HG03108 (cell line): ENCODE data around the gene GPA33.

Experiments
- ATAC-seq: cut with Tn5 transposase; IDR thresholded peaks from one replicate; pipeline ENCODE4 v1.9.1; 2021; ENCODE audit warnings: moderate library complexity; ENCODE audit not compliant: unreplicated experiment

The GPA33 gene

GRCh38 chr1:167088746-167089417 is 1.3 kb downstream of the GPA33 start:
- ATAC-seq, result no peak

DNA sequence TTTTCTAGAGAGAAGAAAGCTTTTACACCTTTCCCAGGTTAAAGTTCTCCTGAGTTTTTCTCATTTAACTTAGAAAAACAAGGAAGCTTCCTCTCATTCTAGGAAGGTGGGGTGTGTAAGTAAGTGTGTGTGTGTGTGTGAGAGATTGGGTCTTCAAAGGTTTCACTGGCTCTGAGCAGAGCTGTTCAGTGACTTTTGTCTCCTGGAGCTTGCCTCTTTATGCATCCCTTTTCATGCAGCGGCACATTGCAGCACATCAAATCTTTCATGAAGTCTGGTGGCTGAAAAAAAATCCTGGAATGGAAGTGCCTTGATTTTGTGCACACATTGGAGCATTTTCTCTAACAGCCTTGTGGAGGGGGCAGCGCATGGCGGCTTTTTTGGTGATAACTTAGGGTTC is 3.4 kb downstream of the GPA33 start:
- ATAC-seq, result no peak

GRCh38 chr1:167086033-167086432 is 4.1 kb downstream of the GPA33 start:
- no peak for ATAC-seq

- no peak for ATAC-seq
Measured at GRCh38 chr1:167084757-167085156, 5.4 kb downstream of the GPA33 start.

DNA sequence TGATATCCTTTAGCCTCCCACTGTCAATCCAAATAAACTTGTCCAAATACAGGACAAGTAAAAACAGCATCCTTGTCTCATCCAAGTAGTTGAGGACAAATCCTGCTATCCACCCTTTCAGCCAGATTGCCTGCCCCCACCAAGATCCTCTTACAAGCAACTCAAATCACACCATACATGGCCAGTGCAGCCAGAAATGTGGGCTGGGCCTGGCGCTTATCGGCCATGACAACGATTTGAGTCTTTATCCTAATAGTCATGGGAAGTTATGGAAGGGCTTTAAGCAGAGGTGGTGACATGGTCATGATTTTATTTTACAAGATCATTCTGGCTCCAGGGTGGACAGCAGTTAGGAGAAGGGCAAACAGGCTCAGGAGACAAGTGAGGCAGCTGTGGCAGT is 6.3 kb downstream of the GPA33 start:
- no peak for ATAC-seq

DNA sequence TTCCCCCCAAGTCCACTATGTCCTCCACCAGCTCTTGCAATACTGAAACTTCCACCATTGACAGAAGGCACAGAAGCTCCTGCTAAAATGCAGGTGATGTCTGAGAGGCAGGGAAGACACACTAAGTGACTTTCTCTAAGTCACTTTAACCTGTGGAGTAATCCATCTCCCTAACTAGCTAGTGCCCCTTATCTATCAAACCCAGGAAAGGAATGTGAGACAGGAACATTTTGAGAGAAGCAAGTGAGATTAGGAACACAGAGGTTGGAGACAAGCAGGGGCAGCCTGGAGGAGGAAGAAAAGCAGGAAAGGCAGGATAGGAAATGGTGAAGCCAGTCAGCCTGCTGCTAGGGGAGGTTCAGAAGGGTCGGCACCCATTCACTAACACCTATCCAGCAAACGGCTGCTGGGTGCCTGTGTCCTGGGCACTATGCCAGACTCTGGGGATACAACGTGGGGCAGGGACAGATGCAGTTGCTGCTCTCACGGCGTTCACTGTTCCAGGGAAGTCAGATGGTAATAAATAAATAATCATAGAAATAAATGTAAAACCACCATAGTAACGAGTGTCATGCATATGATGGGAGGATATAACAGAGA is 7.0 kb downstream of the GPA33 start:
- no peak for ATAC-seq

- no peak for ATAC-seq
Measured at GRCh38 chr1:167082511-167083027, 7.6 kb downstream of the GPA33 start.

DNA sequence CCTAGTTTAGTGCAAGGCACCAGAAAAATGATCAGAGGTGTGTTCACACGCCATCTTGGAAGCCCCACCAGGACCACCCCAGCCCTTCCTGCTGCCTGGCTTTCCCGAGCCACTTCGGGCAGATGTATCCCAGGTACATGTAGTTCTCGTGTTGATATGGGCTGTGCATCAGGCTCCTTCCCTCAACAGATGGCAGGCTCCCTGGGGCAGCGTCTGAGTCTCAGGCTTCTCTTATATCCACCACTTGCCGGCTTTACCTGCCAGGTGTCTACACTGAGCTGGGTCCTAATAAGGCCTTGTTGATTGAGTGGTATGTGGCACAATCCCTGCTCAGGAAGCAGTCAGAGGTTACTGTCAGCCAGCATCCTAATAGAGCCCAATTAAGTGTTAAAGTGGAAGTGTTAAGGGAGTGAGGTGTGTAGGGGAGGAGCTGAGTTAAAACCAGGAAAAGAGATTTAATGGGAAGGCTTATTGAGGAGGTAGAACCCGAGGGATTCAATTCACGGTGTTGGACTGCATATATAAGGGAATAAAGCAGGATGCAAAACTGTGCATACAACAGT is 8.5 kb downstream of the GPA33 start:
- ATAC-seq, result no peak

DNA sequence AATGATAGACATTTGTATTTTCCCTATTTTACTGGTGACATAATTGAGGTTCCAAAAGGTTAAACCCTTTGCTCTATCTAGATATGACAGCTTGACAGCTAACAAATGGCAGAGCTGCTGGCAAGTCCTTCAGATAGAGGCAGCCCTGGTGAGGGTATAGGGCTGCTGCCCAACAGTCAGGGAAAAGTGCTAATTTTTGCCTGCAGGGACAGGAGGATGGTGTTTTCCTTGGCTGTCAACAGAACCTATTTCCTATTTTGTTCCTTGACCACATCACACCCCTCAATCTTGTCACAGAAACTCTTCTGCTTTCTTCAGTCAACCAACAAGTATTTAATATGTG is 12.3 kb downstream of the GPA33 start:
- ATAC-seq, result no peak

DNA sequence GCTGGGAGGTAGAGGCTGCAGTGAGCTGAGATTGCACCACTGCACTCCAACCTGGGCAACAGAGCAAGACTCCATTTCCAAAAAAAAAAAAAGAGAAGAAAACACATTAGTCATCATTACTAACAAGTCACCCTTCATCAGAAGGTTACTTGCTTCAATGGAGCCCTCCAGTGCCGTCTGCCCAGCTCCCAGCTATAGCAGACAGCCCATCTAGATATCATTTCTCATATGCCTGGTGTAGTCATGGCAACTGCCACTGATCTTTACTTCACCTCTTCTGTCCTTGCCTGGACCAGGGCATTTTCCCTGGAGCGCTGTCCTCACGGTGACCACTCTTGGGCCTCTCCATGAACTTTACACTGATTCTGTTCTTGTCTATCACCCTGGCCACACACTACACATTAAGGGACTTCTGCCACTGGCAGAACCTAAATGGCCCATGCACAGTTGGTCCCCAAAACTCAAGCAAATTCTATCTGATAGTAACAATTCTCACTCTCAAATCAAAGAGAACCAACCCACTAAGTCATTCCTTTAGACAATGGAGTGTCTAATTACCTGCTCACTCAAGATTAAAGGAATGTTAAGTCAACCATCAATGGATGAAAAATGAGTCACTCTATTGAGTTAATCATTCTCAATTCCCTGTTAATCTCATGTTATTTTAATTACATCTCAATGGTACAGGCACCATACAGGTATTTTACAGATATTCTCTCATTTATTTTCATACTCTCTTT is 12.9 kb downstream of the GPA33 start:
- ATAC-seq, result no peak

DNA sequence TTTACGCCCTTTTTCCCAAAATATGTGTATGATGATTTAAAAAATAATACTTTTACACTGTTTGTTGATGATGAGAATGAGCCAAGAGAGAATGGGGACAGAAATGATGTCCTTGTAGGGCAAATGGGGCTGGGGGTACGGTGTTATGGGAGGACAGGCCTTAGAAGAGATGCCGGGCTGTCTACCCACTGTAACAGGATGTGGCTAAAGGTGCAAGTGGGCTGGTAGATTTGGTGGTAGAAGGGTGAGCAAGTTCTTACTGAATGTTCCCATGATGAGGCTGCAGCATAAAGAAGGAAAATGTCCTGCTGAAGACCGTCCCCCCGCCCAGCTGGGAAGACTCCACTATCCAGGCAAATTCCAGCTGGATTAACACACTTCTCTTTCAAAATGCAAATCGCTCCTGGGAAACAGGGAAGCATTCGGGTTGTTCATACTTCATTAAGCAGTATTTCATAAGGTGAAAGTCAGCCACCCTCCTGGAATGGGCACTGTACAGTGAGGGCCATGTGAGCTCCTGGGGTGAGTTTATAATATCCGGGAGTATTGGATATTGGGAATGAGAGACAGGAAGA is 14.0 kb downstream of the GPA33 start:
- ATAC-seq, result no peak

- ATAC-seq, result no peak
Measured at GRCh38 chr1:167071286-167071685, 18.9 kb downstream of the GPA33 start.

- no peak for ATAC-seq
Measured at GRCh38 chr1:167068761-167069160, 21.4 kb downstream of the GPA33 start.

- no peak for ATAC-seq
Measured at GRCh38 chr1:167067904-167068303, 22.3 kb downstream of the GPA33 start.

GRCh38 chr1:167066333-167067122 is 23.6 kb downstream of the GPA33 start:
- ATAC-seq, result no peak

GRCh38 chr1:167065471-167065870 is 24.7 kb downstream of the GPA33 start:
- no peak for ATAC-seq

DNA sequence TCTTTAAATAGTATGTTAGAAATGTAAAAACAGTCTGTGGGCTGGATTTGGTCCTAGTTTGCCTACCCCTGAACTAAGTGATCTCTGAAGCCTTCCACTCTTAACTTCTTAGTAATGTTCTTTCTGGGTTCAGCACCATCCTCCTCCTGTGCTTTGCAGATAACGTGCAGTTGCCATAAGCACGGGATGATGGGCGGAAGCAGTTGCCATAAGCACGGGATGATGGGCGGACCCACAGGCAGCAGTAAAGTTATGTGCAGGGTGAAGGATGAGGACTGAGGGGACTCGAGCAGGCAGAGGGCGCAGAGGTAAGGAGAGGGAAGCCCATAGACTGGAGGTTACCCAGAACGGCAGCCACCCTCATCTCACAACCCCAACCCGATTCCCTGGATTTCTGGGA is 25.6 kb downstream of the GPA33 start:
- ATAC-seq, result no peak

DNA sequence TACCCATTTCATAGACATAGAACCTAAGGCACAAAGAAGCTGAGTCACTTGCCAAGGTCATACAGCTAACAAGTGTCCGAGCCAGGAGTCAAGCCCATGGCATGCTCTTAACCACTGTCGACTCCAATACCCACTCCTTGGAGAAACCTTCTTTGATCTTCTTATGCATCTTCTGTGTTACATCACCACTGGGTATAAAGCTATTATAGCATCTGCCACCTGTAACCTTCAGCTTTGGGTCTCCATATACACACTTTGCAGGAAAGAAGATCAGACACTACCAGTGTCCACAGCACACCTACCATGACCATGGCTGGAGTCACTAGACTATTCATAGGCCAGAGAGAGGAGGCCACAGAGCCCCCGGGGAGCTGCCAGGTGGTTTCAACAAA is 29.1 kb downstream of the GPA33 start:
- ATAC-seq, result no peak

- no peak for ATAC-seq
Measured at GRCh38 chr1:167060141-167061072, 29.8 kb downstream of the GPA33 start.

DNA sequence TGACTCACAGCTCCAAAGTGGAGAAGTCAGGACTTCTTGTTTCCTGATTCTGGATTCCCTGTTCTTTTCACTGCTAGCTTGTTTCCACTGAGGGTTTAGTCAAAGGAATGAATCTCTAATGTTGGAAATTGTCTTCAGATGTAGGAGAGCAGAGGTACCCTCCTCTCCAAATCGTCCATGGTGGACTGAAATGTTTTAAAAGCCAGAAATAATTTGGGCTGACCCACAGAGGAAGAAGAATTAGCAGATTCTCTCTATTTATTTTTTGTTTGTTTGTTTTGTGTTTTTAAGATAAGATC is 30.4 kb downstream of the GPA33 start:
- ATAC-seq, result no peak
